Keratinocyte (primary cell): Measurements from ENCODE around the gene MPND. TPM values are rescaled to one million over a fixed set of nuclear protein-coding genes. Genes with fewer than 3 reads are reported as not detected.
"Not testable (repeated sequence)": the region's sequence is repeated elsewhere in the genome, so short reads cannot be mapped to it uniquely, and the experiment has no call there.

Experiments
- DNase-seq: peaks from one replicate; pipeline ENCODE4 v3.0.0-alpha.2; 2011; ENCODE audit warnings: low read depth, missing footprints, low spot score
- FAIRE-seq: peaks from 2 replicates; lab custom pipeline; 2011; peaks lifted over from hg19 to GRCh38; lab: Jason Lieb, UNC
- H2AFZ ChIP-seq: 2 replicates; pipeline ENCODE4 v1.6.0; 2012; ENCODE audit warnings: low read length, control low read depth, inconsistent platforms; ENCODE audit not compliant: control insufficient read depth
- H3K27ac ChIP-seq: 2 replicates; pipeline ENCODE4 v1.5.1; 2011; ENCODE audit warnings: low read length; ENCODE audit not compliant: control insufficient read depth, insufficient read depth
- H3K27me3 ChIP-seq: 3 replicates; pipeline ENCODE4 v1.6.0; 2011; ENCODE audit warnings: low read length; ENCODE audit not compliant: control insufficient read depth, insufficient read depth; ENCODE audit errors: extremely low read depth
- H3K36me3 ChIP-seq, 2 experiments: 2 replicates in 1 of 2; 3 replicates in 1 of 2; pipeline ENCODE4 v1.5.1; 2011; ENCODE audit warnings: low read length in 2 of 2, mild to moderate bottlenecking in 1 of 2; ENCODE audit not compliant: control insufficient read depth in 2 of 2, insufficient read depth in 2 of 2; ENCODE audit errors: extremely low read depth in 1 of 2
- H3K4me1 ChIP-seq: 3 replicates; pipeline ENCODE4 v1.5.1; 2011; ENCODE audit warnings: low read length; ENCODE audit not compliant: control insufficient read depth, insufficient read depth; ENCODE audit errors: extremely low read depth
- H3K4me2 ChIP-seq: 3 replicates; pipeline ENCODE4 v1.6.0; 2011; ENCODE audit warnings: low read depth, low read length; ENCODE audit not compliant: control insufficient read depth, insufficient read depth; ENCODE audit errors: extremely low read depth
- H3K4me3 ChIP-seq, 3 experiments: fragments of 200-600 bp in 1 of 3; sonication (generic) in 1 of 3; 2 replicates in 2 of 3; 3 replicates in 1 of 3; pipeline ENCODE4 v1.5.1; 2011 to 2016; ENCODE audit warnings: low read length in 3 of 3, mild to moderate bottlenecking in 3 of 3, control low read depth in 2 of 3, inconsistent platforms in 1 of 3, low read depth in 1 of 3, mixed read lengths in 1 of 3, mixed run types in 1 of 3, moderate library complexity in 1 of 3; ENCODE audit not compliant: control insufficient read depth in 2 of 3, insufficient read depth in 2 of 3; ENCODE audit errors: extremely low read depth in 1 of 3
- H3K79me2 ChIP-seq: 2 replicates; pipeline ENCODE4 v1.6.0; 2012; ENCODE audit warnings: low read length; ENCODE audit not compliant: control insufficient read depth, insufficient read depth
- H3K9ac ChIP-seq: 3 replicates; pipeline ENCODE4 v1.6.0; 2011; ENCODE audit warnings: low read length; ENCODE audit not compliant: control insufficient read depth, insufficient read depth; ENCODE audit errors: extremely low read depth
- H3K9me1 ChIP-seq: 3 replicates; pipeline ENCODE4 v1.6.0; 2011; ENCODE audit warnings: low read length; ENCODE audit not compliant: control insufficient read depth, insufficient read depth; ENCODE audit errors: extremely low read depth
- H3K9me3 ChIP-seq: 2 replicates; pipeline ENCODE4 v1.5.1; 2012; ENCODE audit warnings: low read depth, low read length; ENCODE audit not compliant: control insufficient read depth
- H4K20me1 ChIP-seq: 3 replicates; pipeline ENCODE4 v1.6.0; 2011; ENCODE audit warnings: low read length; ENCODE audit not compliant: control insufficient read depth, insufficient read depth; ENCODE audit errors: extremely low read depth
- CTCF ChIP-seq, 3 experiments: IDR thresholded peaks in 1 of 3; conservative IDR thresholded peaks in 1 of 3; optimal IDR thresholded peaks in 1 of 3; 2 replicates in 2 of 3; 3 replicates in 1 of 3; pipeline versions ENCODE3 to v1.5.1; 2011; ENCODE audit warnings: low read length in 3 of 3, mild to moderate bottlenecking in 3 of 3, moderate library complexity in 2 of 3, control low read depth in 1 of 3, inconsistent platforms in 1 of 3; ENCODE audit not compliant: insufficient read depth in 2 of 3; ENCODE audit errors: extremely low read depth in 1 of 3
- EZH2 ChIP-seq: IDR thresholded peaks from one replicate; pipeline ENCODE4 v1.6.1; 2012; ENCODE audit warnings: inconsistent platforms, mild to moderate bottlenecking, low read length, moderate library complexity
- dilution Hi-C: fragments of 300-500 bp; cut with MboI; formaldehyde crosslinking; loops from one replicate; pipeline ENCODE4 v1.7.0; 2020; ENCODE audit warnings: low sequenced_read_pairs; ENCODE audit not compliant: extremely low pct_ligation_motif_present
- polyA plus RNA-seq, 5 experiments: library from polyadenylated mRNA; depleted of rRNA in 3 of 5; stranded (reverse) in 3 of 5; stranded (forward) in 1 of 5; unstranded in 1 of 5; fragments of >200 nt; gene quantifications; 1 replicate in 1 of 5; 2 replicates in 3 of 5; 3 replicates in 1 of 5; pipeline versions ENCODE4 v1.2.1 to v1.2.3, GENCODE V29; 2011 to 2012; ENCODE audit warnings: missing spikeins in 2 of 5, low read depth in 1 of 5, low replicate concordance in 1 of 5

Gene MPND
- polyA plus RNA-seq, 1 donor (not counting 4 experiments of a cell fraction or from before 2014, with no cell fraction given) = 4.2 TPM

- no peaks in the 10 kb centered on the region for H3K9me1 ChIP-seq
- FAIRE-seq (no peak), DNase-seq (no peak)
- no peaks in the 10 kb centered on the region for H3K27me3 ChIP-seq
- TF ChIP-seq EZH2 = no peak
- TF ChIP-seq CTCF (optimal IDR thresholded peaks at IDR 0.05 in 1 of 3, IDR thresholded peaks at IDR 0.05 in 1 of 3, conservative IDR thresholded peaks at IDR 0.05 in 1 of 3; ENCODE audit: extremely low read depth in 1 of 3, insufficient read depth in 2 of 3, low read length in 3 of 3) = no peak
- no peak overlapping the region for H3K9ac ChIP-seq
- peak overlapping the region; percentile 70 for H3K4me2 ChIP-seq
- H3K36me3 ChIP-seq = peaks cover 0 to 6% of the 10 kb centered on the region in 2 experiments
- H3K79me2 ChIP-seq = no peaks in the 10 kb centered on the region
- H3K4me1 ChIP-seq = no peaks in the 10 kb centered on the region
- H3K4me3 ChIP-seq = peak overlapping the region in 1 of 3 experiments; percentile 42
- H3K27ac ChIP-seq = no peak overlapping the region
- no peaks in the 10 kb centered on the region for H3K9me3 ChIP-seq
- no peaks in the 10 kb centered on the region for H4K20me1 ChIP-seq
- dilution Hi-C loops = no loop called here
- H2AFZ ChIP-seq = no peak overlapping the region
Observed at GRCh38 chr19:4327877-4328242, 15.5 kb upstream of the MPND start.

DNA sequence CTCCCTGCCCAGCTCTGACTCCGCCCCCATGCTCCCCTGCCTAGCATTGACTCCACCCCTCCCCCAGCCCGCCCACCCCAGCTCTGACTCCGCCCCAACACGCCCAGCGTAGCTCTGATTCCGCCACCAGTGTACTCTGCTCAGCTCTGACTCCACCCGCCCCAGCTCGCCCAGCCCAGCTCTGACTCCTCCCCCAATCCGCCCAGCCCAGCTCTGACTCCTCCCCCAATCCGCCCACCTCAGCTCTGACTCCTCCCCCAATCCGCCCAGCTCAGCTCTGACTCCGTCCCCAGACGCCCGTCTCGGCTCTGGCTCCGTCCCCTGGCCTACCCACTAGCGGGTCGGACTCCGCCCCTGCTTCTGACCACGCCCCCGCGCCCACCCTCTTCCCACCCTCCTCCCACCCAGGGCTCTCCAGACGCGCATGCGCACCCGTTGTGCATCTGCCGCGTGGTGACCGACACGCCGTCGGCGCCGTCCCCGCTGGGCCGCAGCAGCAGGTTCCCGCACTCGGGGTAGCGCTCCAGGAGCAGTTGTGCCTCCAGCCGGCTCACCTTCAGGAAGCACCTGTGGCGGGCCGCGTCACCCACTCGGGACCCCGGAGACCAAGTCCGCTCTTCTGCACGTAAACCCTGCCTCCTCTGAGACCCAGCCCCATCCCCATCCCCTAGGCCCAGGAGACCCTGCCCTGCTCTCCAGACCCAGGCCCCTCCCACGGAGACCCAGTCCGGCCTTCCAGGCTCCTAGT is 14.9 kb upstream of the MPND start:
- no peak for TF ChIP-seq EZH2
- Histone ChIP-seq H3K4me2 (peak overlapping the region; percentile 70), H3K27ac (no peak overlapping the region), H4K20me1 (no peaks in the 10 kb centered on the region), H3K4me3 (no peak overlapping the region), H3K36me3 (peaks cover 0 to 6% of the 10 kb centered on the region in 2 experiments), H3K9me3 (no peaks in the 10 kb centered on the region), H3K27me3 (no peaks in the 10 kb centered on the region), H3K9ac (no peak overlapping the region), H3K79me2 (no peaks in the 10 kb centered on the region), H2AFZ (no peak overlapping the region), H3K9me1 (no peaks in the 10 kb centered on the region), H3K4me1 (no peaks in the 10 kb centered on the region)
- FAIRE-seq (no peak), DNase-seq (peak; percentile 26)
- dilution Hi-C loops = no loop called here

- H3K27ac ChIP-seq, FAIRE-seq, H3K9me1 ChIP-seq, H3K9me3 ChIP-seq, H3K9ac ChIP-seq, H3K4me3 ChIP-seq, dilution Hi-C loops, H3K4me2 ChIP-seq, H3K27me3 ChIP-seq, H4K20me1 ChIP-seq, H2AFZ ChIP-seq, DNase-seq, H3K4me1 ChIP-seq, H3K79me2 ChIP-seq: not testable (repeated sequence)
- peaks cover 0 to 10% of the 10 kb centered on the region in 2 experiments for H3K36me3 ChIP-seq
Observed at GRCh38 chr19:4328991-4329681, 14.2 kb upstream of the MPND start.
